GM18517 (cell line): ENCODE results near the gene HRG.
A peak's percentile ranks its signal among the peaks of the same experiment; 100 is the strongest.
"Not testable (repeated sequence)": the region's sequence is repeated elsewhere in the genome, so short reads cannot be mapped to it uniquely, and the experiment has no call there.

ENCODE experiments used
- ATAC-seq: cut with Tn5 transposase; IDR thresholded peaks from one replicate; pipeline ENCODE4 v1.9.1; 2021; ENCODE audit warnings: mild to moderate bottlenecking, moderate library complexity; ENCODE audit not compliant: unreplicated experiment

HRG gene, protein sequence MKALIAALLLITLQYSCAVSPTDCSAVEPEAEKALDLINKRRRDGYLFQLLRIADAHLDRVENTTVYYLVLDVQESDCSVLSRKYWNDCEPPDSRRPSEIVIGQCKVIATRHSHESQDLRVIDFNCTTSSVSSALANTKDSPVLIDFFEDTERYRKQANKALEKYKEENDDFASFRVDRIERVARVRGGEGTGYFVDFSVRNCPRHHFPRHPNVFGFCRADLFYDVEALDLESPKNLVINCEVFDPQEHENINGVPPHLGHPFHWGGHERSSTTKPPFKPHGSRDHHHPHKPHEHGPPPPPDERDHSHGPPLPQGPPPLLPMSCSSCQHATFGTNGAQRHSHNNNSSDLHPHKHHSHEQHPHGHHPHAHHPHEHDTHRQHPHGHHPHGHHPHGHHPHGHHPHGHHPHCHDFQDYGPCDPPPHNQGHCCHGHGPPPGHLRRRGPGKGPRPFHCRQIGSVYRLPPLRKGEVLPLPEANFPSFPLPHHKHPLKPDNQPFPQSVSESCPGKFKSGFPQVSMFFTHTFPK

DNA sequence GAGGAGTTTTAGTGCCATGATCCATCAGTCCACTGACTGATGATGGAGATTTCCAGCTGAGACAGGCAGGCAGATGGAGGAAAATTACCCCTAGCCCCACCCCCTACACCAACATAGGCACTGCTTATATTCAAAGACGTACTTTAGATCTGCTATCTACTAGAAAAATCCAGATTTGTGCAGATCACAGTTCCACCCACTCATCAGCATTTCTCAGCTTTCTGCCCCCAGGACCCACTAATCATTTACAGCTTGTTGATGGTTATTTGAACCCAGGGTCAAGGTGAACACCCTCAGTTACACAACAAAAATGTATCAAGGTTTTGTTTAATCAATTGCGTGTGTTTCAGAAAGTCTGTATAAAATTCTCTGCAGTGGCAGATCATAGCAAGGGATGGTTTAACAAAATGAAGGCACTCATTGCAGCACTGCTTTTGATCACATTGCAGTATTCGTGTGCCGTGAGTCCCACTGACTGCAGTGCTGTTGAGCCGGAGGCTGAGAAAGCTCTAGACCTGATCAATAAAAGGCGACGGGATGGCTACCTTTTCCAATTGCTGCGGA, at the start of gene HRG:
Gene HRG (plus strand): TSS at position 390 of the 564 bp plus-strand sequence. CDS start 18 bp downstream, at position 408.
- no peak for ATAC-seq

- no peak for ATAC-seq
Measured at GRCh38 chr3:186616299-186616617, 49.6 kb upstream of the HRG start.

DNA sequence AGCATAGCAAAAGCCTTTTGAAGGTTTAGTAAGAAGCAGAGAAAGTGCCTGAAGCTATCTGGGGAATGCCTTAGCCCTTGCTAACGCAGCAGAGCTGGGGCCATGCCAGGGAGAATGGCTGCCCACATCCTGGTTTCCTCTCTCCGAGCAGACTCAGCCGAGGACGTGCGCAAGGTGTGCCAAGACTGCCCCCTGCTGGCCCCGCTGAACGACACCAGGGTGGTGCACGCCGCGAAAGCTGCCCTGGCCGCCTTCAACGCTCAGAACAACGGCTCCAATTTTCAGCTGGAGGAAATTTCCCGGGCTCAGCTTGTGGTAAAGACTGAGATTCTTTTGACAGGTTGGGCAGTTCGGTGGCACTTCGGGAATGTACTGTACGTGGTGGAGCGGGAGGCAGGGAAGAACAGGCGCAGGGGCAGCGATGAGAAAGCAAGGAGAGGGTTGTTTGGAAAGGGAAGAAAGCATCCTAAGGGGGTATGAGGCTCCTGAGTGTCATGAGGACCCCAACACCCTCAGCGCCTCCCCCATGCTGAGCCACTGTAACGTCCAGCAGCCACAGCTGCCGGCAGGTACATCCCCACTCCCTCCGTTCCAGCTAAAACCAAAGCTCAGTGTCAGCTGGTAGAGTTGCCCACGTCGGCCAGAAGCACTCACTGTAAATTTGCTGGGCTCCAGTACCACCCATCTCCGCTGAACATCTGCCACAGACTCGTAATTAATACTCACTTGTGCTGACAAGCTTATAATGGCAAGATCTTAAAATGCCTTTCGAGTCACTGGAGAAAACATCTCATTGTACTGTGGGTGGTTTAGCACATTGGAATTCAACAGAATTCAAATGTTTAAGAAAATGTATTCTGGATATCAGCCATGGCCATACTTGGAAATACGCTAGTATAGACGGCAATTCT, 48.5 kb upstream of the HRG start:
- peak; percentile 90 for ATAC-seq

DNA sequence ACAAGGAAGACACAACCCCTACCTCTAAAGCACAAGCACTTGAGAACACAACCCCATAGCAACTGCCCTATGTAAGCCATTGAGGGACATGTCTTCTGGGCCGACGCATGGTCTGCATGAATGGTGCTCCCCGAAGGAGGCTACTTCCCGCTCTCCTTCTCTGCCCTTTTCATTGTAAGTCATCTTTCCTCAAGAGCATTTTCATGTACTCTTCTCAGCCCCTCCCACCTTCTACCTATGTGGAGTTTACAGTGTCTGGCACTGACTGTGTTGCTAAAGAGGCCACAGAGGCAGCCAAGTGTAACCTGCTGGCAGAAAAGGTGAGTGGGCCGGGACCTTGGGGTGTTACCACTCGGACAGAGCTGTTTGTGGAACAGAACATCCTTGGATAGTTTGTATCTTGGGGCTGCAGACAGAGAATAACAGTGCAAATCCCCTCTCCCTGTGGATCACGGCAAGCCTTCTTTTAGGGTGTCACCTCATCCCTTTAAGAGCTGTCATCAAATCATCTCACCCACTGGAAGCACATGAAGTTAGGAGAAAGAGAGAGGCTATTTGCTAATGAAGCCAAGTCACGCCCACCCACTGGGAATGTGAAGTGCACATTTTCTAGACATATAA, 47.4 kb upstream of the HRG start:
- no peak for ATAC-seq

DNA sequence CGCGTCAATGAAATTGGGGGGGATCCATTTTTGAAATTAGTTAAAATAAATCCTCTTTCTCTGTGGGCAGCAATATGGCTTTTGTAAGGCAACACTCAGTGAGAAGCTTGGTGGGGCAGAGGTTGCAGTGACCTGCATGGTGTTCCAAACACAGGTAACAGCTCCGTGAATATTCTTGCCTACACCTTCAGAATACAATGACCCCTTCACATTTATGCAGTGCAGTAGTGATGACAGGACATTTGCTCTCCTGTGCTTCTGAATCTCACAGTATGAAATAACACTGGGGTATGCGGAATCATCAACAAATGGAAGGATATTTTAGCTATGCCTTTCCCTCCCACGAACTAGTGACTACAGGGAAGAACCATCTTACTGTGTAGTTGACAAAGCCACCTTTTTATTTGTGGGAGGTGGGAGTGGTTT, 46.0 kb upstream of the HRG start:
- ATAC-seq, result no peak

DNA sequence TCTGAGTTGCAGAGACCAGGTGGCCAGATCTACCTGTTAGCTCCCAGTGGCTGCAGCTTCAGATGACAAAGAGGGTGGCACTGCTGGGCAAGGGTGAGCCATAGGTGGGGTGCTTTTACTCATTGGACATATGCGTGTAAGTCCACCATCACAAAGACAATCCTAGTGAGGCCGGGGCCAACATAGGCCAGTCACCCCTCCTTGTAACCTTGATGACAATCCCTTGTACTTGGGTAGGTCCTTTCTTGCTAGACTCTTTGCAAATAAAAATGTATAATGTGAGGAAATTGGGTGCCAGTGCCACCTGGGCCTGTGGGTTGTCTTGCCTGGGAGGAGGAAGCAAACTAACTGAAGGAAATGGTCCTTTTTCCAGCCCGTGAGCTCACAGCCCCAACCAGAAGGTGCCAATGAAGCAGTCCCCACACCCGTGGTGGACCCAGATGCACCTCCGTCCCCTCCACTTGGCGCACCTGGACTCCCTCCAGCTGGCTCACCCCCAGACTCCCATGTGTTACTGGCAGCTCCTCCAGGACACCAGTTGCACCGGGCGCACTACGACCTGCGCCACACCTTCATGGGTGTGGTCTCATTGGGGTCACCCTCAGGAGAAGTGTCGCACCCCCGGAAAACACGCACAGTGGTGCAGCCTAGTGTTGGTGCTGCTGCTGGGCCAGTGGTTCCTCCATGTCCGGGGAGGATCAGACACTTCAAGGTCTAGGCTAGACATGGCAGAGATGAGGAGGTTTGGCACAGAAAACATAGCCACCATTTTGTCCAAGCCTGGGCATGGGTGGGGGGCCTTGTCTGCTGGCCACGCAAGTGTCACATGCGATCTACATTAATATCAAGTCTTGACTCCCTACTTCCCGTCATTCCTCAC, 45.4 kb upstream of the HRG start:
- no peak for ATAC-seq

GRCh38 chr3:186621894-186622650, 43.7 kb upstream of the HRG start:
- ATAC-seq, result no peak

DNA sequence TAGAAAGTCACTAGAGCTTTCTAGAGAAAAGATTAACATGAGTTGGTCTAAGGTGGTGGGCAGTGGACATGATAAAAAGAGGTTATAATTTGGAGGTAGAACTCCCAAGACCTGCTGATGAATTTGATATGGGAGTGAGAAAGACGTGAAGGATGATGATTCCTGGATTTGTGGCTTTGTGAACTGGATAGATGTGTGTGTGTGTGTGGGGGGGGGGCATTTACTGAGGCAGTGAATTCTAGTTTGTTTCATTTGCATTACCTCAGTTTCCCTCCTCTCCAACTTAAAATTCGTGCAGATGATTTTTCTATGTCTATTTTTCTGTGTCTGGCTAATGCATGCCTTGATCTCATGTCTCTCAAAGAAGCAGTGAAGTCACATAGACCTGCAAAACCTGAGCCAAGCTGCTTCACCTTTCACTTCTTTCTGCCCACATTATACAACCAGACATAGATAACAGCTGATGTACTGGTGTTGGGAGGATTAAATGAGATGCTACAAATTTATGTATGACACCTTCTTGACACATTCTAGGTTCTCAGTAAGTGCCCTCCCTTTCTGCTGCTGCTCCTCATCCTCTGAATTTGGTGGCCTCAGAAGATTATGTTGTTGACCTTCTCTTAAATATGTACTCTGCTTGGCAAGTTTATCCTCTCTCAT, 43.0 kb upstream of the HRG start:
- no peak for ATAC-seq

DNA sequence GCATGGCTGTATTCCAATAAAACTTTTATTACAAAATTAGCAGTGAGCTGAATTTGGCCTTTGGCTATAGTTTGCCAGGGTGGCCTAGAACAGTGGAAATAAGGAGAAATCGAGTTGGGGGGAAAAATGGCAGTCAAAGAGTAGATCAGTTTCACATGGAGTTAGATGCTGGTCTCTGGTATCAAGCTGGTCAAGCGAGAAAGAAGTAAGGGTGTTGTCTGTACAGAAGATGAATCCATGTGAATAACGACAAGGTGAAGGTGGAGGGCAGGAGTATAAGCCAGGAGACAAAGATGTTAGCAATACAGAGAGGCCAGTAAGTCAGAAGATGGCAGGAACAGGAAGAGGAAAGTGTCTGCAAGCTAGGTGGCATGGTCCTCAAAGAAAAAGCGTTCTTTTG, 41.2 kb upstream of the HRG start:
- ATAC-seq, result no peak

- ATAC-seq, result no peak
Measured at GRCh38 chr3:186625600-186626042, 40.2 kb upstream of the HRG start.

GRCh38 chr3:186626254-186626847, 39.5 kb upstream of the HRG start:
- no peak for ATAC-seq

GRCh38 chr3:186627852-186628414, 37.9 kb upstream of the HRG start:
- no peak for ATAC-seq

DNA sequence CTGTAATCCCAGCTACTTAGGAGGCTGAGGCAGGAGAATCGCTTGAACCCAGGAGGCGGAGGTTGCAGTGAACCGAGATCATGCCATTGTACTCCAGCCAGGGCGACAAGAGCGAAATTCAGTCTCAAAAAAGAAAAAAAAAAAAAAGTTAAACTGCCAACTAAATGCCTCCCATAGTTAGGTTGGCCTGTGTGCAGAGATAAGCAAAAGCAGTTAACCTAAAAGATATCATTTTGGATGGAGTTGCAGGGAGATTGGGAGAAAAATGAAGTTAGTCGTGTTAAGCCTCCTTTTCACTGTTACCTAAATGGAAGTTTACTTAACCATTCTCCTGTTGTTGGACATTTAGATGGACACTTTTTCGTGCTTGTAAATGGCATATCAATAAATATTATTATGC, 37.1 kb upstream of the HRG start:
- no peak for ATAC-seq

DNA sequence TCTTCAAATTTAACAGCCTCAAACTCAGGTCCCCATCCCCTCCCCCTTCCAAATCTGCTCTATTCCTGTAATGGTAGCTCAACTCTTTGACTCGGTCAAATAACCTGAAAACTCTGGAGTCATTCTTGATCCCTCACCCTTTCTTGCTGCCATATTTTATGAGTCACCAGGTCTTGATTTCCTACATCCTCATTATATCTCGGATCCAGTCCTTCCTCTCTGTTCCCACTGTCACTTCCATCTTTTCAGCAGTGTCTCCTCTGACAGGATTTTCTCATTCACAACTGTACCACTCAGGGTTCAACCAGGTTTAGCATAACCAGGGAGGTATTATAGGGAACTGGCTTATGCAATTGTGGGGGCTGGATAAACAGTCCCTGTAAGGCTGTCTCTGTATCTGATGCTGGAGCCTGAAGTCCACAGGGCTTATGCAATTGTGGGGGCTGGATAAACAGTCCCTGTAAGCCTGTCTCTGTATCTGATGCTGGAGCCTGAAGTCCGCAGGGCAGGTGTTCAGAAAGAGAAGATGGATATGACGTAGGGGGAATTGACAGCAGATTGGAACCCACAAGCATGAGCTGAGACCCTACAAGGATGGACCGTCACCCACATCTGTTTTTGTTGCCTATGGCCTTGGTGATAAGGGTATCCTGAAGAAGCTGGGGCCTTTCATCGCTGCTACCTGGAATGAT, 34.7 kb upstream of the HRG start:
- ATAC-seq, result no peak

DNA sequence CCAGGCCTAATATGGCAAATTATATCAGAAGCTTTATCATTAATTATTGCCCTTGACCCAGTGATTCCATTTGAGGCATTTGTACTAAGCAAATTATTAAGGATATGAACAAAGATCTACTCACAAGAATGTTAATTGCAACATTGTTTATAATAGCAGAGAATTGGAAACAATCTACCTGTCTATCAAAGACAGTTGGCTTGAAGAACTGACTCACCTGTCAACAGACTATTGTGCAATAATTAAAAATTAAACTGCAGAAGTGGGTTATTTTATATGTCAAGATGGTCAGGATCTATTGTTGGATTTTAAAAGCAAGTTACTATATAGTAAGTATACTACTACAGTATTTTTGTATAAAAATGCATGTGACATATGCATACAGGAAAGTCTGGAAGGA, 32.3 kb upstream of the HRG start:
- no peak for ATAC-seq

- ATAC-seq, result not testable (repeated sequence)
Measured at GRCh38 chr3:186634207-186634606, 31.6 kb upstream of the HRG start.

GRCh38 chr3:186635532-186635931, 30.3 kb upstream of the HRG start:
- ATAC-seq, result no peak
